SJSA1 (cell line): Measurements from ENCODE around the gene CCNC. TPM values are rescaled to one million over a fixed set of nuclear protein-coding genes. Genes with fewer than 3 reads are reported as not detected.
A peak's percentile ranks its signal among the peaks of the same experiment; 100 is the strongest.

Source experiments
- DNase-seq, 2 experiments: peaks; one replicate each; pipeline ENCODE4 v3.0.0-alpha.2; 2015 to 2020; ENCODE audit warnings: low spot score in 2 of 2, low read depth in 1 of 2
- H3K27ac ChIP-seq: fragments of 250-450 bp; sonication (Bioruptor Pico); 2 replicates; pipeline ENCODE4 v1.5.1; 2020; ENCODE audit warnings: mild to moderate bottlenecking, moderate library complexity
- H3K27me3 ChIP-seq: fragments of 250-450 bp; sonication (Bioruptor Pico); replicated peaks from 2 replicates; pipeline ENCODE4 v1.5.1; 2020; ENCODE audit warnings: mild to moderate bottlenecking, moderate library complexity
- H3K36me3 ChIP-seq: fragments of 250-450 bp; sonication (Bioruptor Pico); 2 replicates; pipeline ENCODE4 v1.5.1; 2020; ENCODE audit warnings: mild to moderate bottlenecking
- H3K4me1 ChIP-seq: fragments of 250-450 bp; sonication (Bioruptor Pico); replicated peaks from 2 replicates; pipeline ENCODE4 v1.6.1; 2021; ENCODE audit warnings: mild to moderate bottlenecking
- H3K4me3 ChIP-seq: fragments of 250-450 bp; sonication (Bioruptor Pico); 2 replicates; pipeline ENCODE4 v1.5.1; 2020; ENCODE audit warnings: mild to moderate bottlenecking
- H3K9me3 ChIP-seq: fragments of 250-450 bp; sonication (Bioruptor Pico); replicated peaks from 2 replicates; pipeline ENCODE4 v1.5.1; 2020; ENCODE audit warnings: mild to moderate bottlenecking
- total RNA-seq: library from RNA; depleted of rRNA; stranded (reverse); fragments of >200 nt; shearing (Covaris generic); gene quantifications from 2 replicates; pipeline ENCODE4 v1.2.3, GENCODE V29; 2014

Gene CCNC
- total RNA-seq, 1 experiment from 2014 or later, result 120 TPM

- Histone ChIP-seq H3K4me3 (no peak overlapping the region), H3K9me3 (no peaks in the 10 kb centered on the region), H3K36me3 (peaks cover 76% of the 10 kb centered on the region), H3K27ac (no peak overlapping the region), H3K4me1 (no peaks in the 10 kb centered on the region), H3K27me3 (no peaks in the 10 kb centered on the region; the same call in 1 of the 2 replicates)
- DNase-seq, result no peak
Measured at GRCh38 chr6:99547526-99547925, 20.9 kb downstream of the CCNC start.

- Histone ChIP-seq H3K9me3 (no peaks in the 10 kb centered on the region), H3K4me3 (no peak overlapping the region), H3K27me3 (no peaks in the 10 kb centered on the region; the same call in 1 of the 2 replicates), H3K27ac (no peak overlapping the region), H3K36me3 (peaks cover 73% of the 10 kb centered on the region), H3K4me1 (no peaks in the 10 kb centered on the region)
- DNase-seq, result no peak
Measured at GRCh38 chr6:99545442-99545841, 23.0 kb downstream of the CCNC start.

- H3K27ac ChIP-seq, result no peak overlapping the region
- H3K4me1 ChIP-seq, result no peaks in the 10 kb centered on the region
- DNase-seq, result no peak
- H3K9me3 ChIP-seq, result no peaks in the 10 kb centered on the region
- no peaks in the 10 kb centered on the region; the same call in 1 of the 2 replicates for H3K27me3 ChIP-seq
- no peak overlapping the region for H3K4me3 ChIP-seq
- H3K36me3 ChIP-seq, result peaks cover 70% of the 10 kb centered on the region
Measured at GRCh38 chr6:99543968-99544367, 24.5 kb downstream of the CCNC start.

GRCh38 chr6:99530627-99531026, 37.8 kb downstream of the CCNC start:
- no peak for DNase-seq
- peaks cover 5% of the 10 kb centered on the region; the same call in 1 of the 2 replicates for H3K4me1 ChIP-seq
- no peak overlapping the region for H3K27ac ChIP-seq
- H3K4me3 ChIP-seq, result no peak overlapping the region
- no peaks in the 10 kb centered on the region for H3K27me3 ChIP-seq
- H3K36me3 ChIP-seq, result peaks cover 35% of the 10 kb centered on the region
- no peaks in the 10 kb centered on the region for H3K9me3 ChIP-seq

- H3K27ac ChIP-seq, result no peak overlapping the region
Measured at GRCh38 chr6:99522531-99522930, 45.9 kb downstream of the CCNC start.

GRCh38 chr6:99521633-99522151, 46.8 kb downstream of the CCNC start:
- peak overlapping the region; percentile 26 for H3K27ac ChIP-seq
- H3K4me1 ChIP-seq, result no peaks in the 10 kb centered on the region
- DNase-seq, result peak in 1 of 2 experiments; percentile 66
- no peaks in the 10 kb centered on the region; the same call in 1 of the 2 replicates for H3K36me3 ChIP-seq
- H3K9me3 ChIP-seq, result no peaks in the 10 kb centered on the region
- no peaks in the 10 kb centered on the region for H3K27me3 ChIP-seq
- peak overlapping the region; percentile 63 for H3K4me3 ChIP-seq

More at GRCh38 chr6:99522531-99522930, 45.9 kb downstream of the CCNC start:
- no peaks in the 10 kb centered on the region for H3K9me3 ChIP-seq
- H3K4me3 ChIP-seq, result no peak overlapping the region
- H3K36me3 ChIP-seq, result no peaks in the 10 kb centered on the region; the same call in 1 of the 2 replicates
- no peaks in the 10 kb centered on the region for H3K27me3 ChIP-seq
- H3K4me1 ChIP-seq, result no peaks in the 10 kb centered on the region
- DNase-seq, result no peak

- peak overlapping the region; percentile 63 for H3K4me3 ChIP-seq
- no peaks in the 10 kb centered on the region for H3K27me3 ChIP-seq
- peak overlapping the region; percentile 26 for H3K27ac ChIP-seq
- H3K4me1 ChIP-seq, result 0 out of 2 replicates have a peak, but pooled peaks cover 2% of the 10 kb centered on the region
- H3K36me3 ChIP-seq, result no peaks in the 10 kb centered on the region; the same call in 1 of the 2 replicates
- DNase-seq, result peak; percentile 73 to 84
- H3K9me3 ChIP-seq, result no peaks in the 10 kb centered on the region
Measured at GRCh38 chr6:99520855-99521632, 47.4 kb downstream of the CCNC start.

GRCh38 chr6:99519446-99519845, 49.0 kb downstream of the CCNC start:
- H3K27me3 ChIP-seq, result no peaks in the 10 kb centered on the region
- H3K36me3 ChIP-seq, result no peaks in the 10 kb centered on the region; the same call in 1 of the 2 replicates
- no peak for DNase-seq
- no peak overlapping the region for H3K4me3 ChIP-seq
- no peak overlapping the region for H3K27ac ChIP-seq
- H3K4me1 ChIP-seq, result peaks cover 5% of the 10 kb centered on the region; the same call in 1 of the 2 replicates
- no peaks in the 10 kb centered on the region for H3K9me3 ChIP-seq

GRCh38 chr6:99514089-99514488, 54.4 kb downstream of the CCNC start:
- H3K9me3 ChIP-seq, result no peaks in the 10 kb centered on the region
- peaks cover 12% of the 10 kb centered on the region for H3K4me1 ChIP-seq
- H3K27me3 ChIP-seq, result no peaks in the 10 kb centered on the region
- peak overlapping the region; percentile 80 for H3K4me3 ChIP-seq
- no peak overlapping the region for H3K27ac ChIP-seq
- no peak for DNase-seq
- H3K36me3 ChIP-seq, result peaks cover 7% of the 10 kb centered on the region; the same call in 1 of the 2 replicates

- H3K4me3 ChIP-seq, result no peak overlapping the region
- no peaks in the 10 kb centered on the region for H3K27me3 ChIP-seq
- no peak for DNase-seq
- peaks cover 13% of the 10 kb centered on the region for H3K36me3 ChIP-seq
- H3K27ac ChIP-seq, result no peak overlapping the region
- peaks cover 12% of the 10 kb centered on the region for H3K4me1 ChIP-seq
- H3K9me3 ChIP-seq, result no peaks in the 10 kb centered on the region
Measured at GRCh38 chr6:99512033-99512432, 56.4 kb downstream of the CCNC start.

- no peak overlapping the region for H3K4me3 ChIP-seq
- no peak overlapping the region for H3K27ac ChIP-seq
- H3K4me1 ChIP-seq, result no peaks in the 10 kb centered on the region
- no peak for DNase-seq
- H3K36me3 ChIP-seq, result peaks cover 33% of the 10 kb centered on the region
- H3K9me3 ChIP-seq, result no peaks in the 10 kb centered on the region
- no peaks in the 10 kb centered on the region for H3K27me3 ChIP-seq
Measured at GRCh38 chr6:99507648-99508047, 60.8 kb downstream of the CCNC start.

- Histone ChIP-seq H3K36me3 (peaks cover 45% of the 10 kb centered on the region), H3K27me3 (no peaks in the 10 kb centered on the region), H3K4me3 (no peak overlapping the region), H3K27ac (no peak overlapping the region), H3K9me3 (no peaks in the 10 kb centered on the region), H3K4me1 (peaks cover 12% of the 10 kb centered on the region)
- DNase-seq, result peak in 1 of 2 experiments; percentile 30
Measured at GRCh38 chr6:99501762-99502161, 66.7 kb downstream of the CCNC start.

GRCh38 chr6:99498421-99498820, 70.0 kb downstream of the CCNC start:
- no peaks in the 10 kb centered on the region for H3K9me3 ChIP-seq
- no peak for DNase-seq
- no peaks in the 10 kb centered on the region for H3K27me3 ChIP-seq

GRCh38 chr6:99495466-99495865, 73.0 kb downstream of the CCNC start:
- DNase-seq, result no peak
- no peaks in the 10 kb centered on the region for H3K4me1 ChIP-seq
- no peaks in the 10 kb centered on the region for H3K9me3 ChIP-seq
- no peak overlapping the region for H3K4me3 ChIP-seq
- no peak overlapping the region for H3K27ac ChIP-seq
- peaks cover 11% of the 10 kb centered on the region for H3K36me3 ChIP-seq
- no peaks in the 10 kb centered on the region for H3K27me3 ChIP-seq

More at GRCh38 chr6:99498421-99498820, 70.0 kb downstream of the CCNC start:
- Histone ChIP-seq H3K4me3 (no peak overlapping the region), H3K27ac (no peak overlapping the region), H3K36me3 (peaks cover 35% of the 10 kb centered on the region), H3K4me1 (peaks cover 12% of the 10 kb centered on the region)
